GOT3 (cell line): ENCODE results near the gene NXN.
"Not testable (repeated sequence)": the region's sequence is repeated elsewhere in the genome, so short reads cannot be mapped to it uniquely, and the experiment has no call there.

Experiments
- DNase-seq: peaks from one replicate; lab custom pipeline; 2025; ENCODE audit warnings: mixed read lengths; lab: John Stamatoyannopoulos, UW

Gene NXN

DNA sequence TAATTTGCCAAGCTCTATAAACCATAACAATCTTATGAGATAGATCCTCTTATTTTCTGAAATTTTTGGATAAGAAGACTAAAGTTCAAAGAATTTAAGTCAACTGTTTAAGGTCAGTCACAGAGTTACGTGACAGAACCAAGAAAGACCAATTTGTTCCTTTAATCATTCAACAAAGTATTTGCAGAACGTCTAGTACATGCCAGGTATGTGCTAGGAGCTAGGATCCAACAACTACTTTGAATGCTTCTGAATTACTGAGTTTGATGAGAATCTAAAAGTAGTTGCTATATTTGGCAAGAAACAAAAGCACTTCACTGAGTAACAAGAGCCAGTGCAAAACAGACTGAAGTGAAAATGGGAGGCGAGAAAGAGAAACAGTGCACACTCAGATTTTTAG, 212.5 kb downstream of the NXN start:
- no peak for DNase-seq

DNA sequence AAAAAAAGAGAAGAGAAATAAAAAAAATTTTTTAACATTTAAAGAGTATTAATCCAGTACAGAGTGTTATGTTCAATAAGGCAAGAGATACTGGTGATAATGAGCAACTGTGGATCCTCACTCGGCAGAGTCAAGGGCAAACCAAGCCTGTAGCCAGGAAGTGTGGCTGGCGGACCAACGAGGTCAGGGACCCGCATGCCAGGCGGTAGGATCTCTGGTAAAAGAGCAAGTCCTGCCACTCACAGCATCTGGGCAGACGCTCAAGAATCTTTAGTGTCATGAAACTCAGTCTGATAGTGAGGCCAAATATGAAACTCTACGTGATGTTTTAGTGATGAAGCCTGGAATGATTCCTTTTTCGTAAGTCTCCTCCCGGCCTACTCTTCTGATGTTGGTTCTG, 219.2 kb downstream of the NXN start:
- DNase-seq, result no peak

DNA sequence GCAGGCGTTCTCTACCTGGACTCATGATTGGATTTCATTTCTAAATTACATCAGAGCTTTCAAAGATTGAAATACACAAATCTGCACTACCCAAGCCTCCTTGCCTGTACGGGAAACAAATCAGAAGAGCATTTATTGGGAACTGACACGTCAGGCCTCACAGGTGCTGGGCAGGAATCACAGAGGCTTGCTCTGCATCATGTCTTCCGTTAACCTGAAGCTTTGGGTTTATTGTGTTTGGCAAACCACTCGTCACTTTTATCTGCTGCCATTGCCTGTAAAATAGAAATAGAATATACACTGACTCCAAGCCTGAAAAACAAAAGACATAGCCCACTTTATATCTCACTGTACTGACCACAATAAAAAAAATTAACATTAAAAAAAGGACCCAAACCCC, 219.6 kb downstream of the NXN start:
- DNase-seq, result no peak

DNA sequence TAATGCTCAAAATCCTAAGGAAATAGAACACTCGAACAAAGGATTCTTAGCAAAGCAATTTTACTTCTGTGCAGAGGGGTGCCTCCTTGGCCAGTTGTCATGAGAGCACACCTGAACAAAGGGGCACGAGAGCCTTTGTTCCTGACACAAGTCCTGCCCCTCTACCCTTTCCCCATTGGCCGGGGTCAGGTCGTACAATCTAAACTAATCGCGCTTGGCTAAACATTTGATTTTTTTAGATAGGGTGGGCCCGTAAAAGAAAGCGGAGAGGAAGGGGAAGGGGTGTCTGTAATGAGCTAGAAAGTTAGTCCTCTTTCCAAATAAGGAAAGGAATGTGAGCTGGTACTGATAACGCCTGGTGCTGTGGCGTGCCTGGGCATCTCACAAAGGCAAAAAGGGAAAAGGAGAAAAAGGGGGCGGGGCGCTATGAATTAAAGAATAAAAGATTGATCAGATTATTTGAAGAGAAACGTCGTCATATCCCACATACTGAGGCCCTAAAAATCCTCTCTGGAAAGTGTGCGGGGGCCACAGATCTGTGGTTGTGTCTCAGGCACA, 223.5 kb downstream of the NXN start:
- DNase-seq, result not testable (repeated sequence)

DNA sequence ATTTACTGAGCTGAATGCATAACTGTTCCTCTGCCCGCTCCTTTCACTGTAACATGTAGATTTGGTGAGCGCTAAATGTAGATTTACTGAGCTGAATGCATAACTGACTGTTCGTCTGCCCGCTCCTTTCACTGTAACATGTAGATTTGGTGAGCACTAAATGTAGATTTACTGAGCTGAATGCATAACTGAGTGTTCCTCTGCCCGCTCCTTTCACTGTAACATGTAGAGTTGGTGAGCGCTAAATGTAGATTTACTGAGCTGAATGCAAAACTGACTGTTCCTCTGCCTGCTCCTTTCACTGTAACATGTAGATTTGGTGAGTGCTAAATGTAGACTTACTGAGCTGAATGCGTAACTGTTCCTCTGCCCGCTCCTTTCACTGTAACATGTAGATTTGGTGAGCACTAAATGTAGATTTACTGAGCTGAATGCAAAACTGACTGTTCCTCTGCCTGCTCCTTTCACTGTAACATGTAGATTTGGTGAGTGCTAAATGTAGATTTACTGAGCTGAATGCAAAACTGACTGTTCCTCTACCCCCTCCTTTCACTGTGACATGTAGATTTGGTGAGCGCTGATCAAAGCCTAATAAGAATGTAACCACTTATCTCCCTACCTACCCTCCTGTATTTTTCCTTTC, 224.1 kb downstream of the NXN start:
- DNase-seq, result not testable (repeated sequence)

DNA sequence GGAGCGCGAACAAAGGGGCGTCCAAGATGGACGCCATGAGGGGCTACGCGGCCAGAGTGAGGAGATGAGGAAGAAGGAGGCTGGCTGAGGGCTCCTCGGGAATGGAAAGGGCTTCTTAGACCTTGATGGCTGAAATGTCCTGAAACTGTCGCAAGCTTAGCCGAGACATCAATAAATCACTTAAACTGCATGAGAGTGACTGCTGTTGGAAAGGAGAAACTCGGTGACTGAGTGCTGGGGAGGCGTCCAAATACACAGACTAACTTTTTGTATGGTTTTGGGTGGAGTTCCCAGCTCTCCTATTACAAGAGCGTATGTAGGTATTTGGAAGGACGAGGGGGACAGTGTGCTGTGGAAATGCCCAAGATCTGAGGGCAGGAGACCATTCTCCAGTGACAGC, 226.2 kb downstream of the NXN start:
- no peak for DNase-seq

DNA sequence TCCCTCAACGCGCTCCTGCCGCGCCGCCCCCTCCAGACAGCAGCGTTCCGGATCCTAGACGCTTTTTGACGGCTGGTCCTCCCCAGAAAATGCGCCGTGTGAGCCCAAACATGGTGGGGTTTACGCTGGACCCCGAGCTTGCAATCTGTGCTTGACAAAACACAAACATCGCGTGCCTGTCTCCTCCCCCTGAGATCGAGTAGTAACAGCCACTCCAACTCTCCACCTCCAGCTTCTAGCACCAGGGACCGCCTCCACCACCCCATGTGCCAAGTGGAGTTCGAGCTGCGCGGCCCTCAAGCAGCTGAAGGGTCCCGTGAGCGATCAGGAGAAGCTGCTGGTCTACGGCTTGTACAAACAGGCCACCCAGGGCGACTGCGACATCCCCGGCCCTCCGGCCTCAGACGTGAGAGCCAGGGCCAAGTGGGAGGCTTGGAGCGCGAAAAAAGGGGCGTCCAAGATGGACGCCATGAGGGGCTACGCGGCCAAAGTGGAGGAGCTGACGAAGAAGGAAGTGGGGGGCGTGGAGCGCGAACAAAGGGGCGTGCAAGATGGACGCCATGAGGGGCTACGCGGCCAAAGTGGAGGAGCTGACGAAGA, 226.9 kb downstream of the NXN start:
- no peak for DNase-seq

DNA sequence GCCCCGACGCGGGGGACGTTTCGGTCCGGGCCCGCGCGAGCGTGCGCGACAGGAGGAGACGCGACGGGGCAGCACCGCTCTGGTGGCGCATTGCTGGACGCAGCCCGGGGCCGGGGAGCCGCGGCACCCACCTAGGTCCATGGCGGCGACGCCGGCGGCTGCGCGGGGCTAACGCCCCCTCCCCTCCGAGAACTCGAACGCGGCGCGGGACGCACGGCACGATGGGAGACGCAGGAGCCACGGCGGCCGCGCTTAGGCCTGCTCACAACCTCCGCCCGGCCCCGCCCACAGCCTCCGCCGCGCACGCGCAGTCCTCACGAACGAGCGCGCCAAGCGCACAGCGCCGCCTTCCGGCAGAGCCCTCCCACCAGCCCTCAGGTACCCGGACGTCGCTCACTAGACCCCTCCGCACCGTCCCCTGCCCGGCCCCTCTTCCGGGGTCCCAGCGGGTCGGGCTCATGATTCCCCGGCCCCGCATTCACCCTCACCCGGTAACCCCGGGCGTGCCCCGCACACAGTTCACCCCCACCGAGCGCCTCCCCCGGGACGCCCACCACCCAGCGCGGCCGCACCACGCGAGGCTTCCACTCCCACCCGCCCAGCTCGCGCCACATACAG, 227.5 kb downstream of the NXN start, which contains the start of gene GEMIN4:
GEMIN4 (minus strand) TSS at position 263 of the 618 bp plus-strand sequence; CDS start at position 141, 122 bp downstream.
- peak; percentile 63 for DNase-seq

DNA sequence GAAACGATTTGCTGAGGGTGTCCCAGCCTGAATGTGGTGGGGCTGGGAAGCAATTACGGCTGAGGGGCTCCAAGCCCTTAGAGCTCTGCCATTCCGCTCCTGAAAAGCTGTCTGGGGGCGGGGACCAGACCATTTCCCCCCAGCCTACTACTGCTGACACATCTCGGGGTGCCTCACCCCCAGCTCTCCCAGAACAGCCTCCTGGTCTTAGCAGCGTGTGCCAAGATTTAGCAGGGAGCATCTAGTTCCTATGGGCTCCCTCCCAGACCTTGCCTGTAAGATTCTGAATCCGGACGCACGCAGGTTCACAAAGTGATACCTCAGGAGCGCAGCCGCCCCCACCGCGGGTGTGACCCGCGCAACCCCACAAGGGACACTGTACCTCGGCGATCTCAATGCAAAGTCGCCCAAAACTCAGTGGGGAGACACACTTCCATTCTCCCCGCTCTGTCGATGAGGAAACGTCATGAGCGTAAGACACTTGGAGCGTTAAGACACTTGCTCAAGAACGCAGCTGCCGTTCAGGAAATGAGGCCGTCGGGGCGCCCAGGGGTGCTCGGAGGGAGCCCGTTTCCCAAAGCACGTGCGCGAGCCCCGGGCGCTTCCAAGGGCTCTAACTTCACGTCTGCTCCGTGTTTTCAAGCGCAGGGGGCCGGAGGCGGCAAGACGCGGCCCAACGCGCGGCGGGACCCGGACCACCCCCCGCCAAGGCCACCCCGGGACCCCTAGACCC, 228.1 kb downstream of the NXN start:
- DNase-seq, result no peak

DNA sequence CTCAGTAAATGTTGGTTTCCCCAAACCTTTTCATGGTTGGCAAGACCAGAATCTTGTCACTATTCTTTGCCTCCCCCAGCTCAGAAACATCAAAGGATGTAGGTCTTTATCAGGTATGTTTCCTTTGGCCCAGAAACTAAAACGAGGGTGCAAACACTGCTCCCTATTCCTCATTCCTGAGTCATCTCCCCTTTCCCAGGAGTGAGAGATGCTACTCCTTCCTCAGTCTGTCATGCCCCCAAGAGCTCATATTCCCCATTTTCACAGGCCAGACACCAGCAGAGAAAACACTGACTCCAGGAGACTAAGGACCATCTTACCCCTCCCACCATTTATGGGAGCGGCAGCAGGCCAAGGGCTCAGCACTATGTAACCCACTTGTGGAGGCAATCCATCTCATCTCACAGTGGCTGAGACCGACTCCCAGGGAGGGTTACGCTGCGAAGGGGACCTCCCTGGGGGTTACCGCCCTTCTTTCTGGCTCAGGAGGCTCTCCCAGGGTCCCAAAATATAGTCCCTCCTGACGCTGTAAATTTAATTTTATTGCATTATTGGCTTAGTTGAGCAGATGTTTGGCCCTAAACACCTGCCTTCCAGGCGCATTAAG, 229.0 kb downstream of the NXN start:
- DNase-seq, result no peak

DNA sequence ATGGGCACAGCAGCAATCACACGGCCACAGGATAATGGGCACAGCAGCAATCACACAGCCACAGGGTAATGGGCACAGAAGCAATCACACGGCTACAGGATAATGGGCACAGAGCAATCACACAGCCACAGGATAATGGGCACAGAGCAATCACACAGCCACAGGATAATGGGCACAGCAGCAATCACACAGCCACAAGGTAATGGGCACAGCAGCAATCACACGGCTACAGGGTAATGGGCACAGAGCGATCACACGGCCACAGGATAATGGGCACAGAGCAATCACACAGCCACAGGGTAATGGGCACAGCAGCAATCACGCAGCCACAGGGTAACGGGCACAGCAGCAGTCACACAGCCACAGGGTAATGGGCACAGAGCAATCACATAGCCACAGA, 230.2 kb downstream of the NXN start:
- not testable (repeated sequence) for DNase-seq
